Amniotic stem cell (primary cell): ENCODE results near the gene AGFG2.
"Not testable (repeated sequence)": the region's sequence is repeated elsewhere in the genome, so short reads cannot be mapped to it uniquely, and the experiment has no call there.

Experiments used
- DNase-seq: peaks from one replicate; lab custom pipeline; 2025; lab: John Stamatoyannopoulos, UW

AGFG2 gene

DNA sequence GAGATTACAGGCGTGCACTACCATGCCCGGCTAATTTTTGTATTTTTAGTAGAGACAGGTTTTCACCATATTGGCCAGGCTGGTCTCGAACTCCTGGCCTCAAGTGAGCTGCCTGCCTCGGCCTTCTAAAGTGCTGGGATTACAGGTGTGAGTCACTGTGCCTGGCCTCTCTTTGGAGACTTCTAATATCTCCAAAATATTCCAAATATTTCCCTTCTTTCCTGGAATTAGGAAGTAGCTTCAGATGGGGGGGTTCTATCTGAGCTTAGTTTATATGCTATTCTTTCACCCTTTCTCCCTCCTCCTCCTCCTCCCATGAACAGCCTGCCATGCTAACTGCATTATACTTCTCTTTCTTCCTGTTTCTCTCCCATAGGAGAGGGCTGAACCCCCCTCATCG, 9.4 kb downstream of the AGFG2 start:
- not testable (repeated sequence) for DNase-seq

DNA sequence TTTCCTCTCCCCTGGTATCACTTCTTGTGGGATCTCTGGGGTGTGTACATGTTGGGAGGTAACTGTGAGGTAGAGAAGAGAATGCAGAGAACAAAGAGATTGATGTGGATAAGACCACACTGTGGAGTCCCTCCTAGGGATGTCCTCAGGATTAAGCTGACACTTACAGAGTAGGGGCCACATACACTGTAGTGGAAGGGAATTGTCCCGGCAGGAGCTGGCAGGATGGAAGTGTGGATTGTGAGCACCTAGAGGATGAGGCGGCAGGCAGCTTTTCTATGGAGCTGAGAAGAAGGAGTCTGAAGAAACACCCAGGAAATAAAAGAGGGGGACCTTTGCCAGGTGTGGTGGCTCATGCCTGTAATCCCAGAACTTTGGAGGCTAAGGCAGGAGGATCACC, 13.5 kb downstream of the AGFG2 start:
- DNase-seq: no peak

DNA sequence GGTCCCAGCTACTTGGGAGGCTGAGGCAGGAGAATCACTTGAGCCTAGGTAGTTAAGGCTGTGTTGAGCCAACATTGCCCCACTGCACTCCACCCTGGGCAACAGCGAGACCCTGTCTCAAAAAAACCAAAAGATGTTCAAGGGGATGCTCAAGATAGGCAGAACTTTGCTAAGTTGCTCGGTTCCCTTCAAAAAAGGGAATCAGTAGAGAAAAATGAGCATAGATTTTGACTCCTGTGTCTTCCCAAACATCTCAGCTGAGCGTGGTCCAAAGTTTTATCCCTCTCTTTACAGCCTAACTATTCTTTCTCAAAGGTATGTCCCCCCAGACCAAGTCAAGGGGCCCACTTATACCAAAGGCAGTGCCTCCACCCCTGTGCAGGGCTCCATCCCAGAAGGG, 14.0 kb downstream of the AGFG2 start:
- DNase-seq: no peak

DNA sequence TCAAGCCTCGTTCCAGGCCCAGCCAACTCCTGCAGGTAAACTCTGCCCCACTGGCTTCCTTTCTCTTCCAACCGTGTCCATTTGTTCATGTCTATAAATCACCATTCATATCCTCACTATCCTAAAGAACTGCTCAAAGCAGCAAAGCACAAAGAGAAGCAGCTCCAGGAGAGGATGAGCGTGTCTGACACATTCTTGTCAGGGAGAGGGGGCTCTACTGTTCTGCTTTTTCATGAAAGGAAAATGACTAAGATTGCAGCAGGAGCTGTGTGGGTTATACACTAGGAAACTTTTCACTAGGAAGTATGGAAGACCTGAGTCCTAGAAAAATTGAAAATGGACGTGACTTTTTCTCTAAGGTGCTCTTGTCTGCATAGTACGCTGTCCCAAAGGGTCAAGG, 16.7 kb downstream of the AGFG2 start:
- no peak for DNase-seq

DNA sequence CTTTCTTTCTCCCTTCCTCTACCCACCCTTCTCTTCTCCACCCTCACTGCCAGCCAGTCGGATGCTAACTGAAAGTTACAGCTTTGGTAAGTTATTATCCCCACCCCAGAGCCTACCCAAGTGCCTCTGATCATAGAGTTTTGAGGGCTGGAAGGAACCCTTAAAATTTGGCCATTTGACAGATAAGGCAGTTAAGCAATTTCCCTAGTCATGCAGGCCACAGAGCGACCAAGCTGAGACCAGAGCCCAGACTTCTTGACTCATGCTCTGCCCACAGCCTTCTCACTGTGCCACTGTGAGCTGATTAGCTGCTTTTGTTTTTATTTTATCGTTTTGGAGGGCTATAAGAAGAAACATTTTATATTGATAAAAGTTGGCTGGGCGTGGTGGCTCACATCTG, 17.5 kb downstream of the AGFG2 start:
- no peak for DNase-seq

DNA sequence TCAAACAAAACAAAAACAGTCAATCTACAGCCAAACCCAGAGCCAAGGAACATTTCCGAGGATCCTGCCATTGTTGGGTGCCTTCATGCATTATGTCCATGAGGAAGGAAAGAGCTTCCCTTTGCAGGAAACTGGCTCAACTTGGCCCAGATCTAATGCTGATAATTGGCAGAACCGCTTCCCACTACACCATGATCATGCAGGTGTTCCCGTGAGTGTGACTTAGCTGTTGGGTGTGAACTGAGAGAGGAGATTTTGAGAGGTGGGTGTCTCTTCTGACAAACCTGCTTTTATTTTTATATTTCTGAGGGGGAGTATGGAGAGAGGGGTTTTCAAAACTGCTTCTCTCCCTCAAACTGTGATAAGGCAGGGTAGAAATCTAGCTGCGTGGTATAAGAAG, 20.1 kb downstream of the AGFG2 start:
- no peak for DNase-seq

DNA sequence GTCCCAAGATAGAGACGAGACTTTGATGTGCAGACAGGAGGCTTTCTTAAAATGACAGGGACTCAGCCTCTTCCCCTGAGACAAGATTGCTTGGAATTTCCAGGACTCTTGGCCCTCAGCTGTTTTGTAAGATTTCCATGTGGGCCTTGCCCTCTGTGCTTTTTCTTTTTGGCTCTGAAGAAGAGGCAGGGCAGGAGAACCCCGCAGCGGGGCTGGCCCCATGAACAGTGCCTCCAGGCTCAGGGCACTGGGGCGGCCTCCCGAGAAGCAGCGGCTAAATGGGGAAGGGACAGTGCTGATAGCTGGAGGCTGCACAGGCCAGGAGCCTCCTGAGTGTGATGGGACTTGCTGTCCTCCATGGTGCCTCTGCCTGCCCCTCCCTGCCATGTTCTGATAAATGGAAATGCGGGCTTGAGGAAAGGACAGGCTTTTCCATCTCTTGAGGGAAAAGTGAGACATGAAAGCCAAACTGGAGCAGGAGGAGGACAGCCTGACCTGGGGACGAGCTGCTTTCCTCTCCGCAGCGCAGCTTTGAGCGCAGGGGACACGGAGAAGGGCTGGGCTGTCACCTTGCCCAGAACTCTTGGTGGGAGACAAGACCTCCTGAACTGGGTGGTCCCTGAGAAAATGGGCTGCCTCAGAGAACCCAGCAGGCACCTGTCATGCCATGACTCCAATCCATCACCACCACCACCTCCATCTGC, 22.6 kb downstream of the AGFG2 start:
- DNase-seq: no peak

DNA sequence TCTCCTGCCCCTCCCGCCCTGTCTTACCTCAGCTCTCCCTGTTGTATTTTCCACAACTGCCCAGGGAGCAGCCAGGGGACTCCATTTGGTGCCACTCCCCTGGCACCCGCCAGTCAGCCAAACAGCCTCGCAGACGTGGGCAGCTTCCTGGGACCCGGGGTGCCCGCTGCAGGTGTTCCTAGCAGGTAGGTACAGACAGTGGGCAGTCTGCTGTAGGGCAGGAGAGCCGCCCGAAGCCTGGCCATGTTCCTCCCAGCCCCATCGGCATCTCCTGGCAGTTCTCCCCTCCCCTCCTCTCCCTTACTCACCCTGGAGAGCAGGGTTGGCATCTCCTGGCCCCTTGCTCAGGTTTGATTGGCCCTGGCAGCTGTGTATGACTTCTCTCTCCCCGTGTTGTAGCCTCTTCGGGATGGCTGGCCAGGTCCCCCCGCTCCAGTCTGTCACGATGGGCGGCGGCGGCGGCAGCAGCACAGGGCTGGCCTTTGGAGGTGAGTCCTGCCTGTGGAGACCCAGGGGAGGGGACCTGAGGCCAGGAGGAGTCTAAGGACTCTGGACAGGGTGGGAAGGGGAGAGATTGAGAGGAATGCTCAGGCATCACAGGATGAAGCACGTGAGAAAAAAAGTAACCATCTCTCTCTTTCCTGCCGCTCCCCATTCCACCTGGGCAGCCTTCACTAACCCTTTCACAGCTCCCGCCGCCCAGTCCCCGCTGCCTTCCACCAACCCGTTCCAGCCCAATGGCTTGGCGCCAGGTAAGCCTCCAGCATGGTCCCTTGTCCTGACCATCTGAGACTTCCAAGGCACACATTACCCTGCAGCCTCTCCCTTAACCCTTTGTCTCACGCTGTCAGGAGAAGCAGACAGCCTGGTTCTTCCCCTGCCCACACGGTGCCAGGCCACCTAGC, 23.4 kb downstream of the AGFG2 start:
- no peak for DNase-seq

DNA sequence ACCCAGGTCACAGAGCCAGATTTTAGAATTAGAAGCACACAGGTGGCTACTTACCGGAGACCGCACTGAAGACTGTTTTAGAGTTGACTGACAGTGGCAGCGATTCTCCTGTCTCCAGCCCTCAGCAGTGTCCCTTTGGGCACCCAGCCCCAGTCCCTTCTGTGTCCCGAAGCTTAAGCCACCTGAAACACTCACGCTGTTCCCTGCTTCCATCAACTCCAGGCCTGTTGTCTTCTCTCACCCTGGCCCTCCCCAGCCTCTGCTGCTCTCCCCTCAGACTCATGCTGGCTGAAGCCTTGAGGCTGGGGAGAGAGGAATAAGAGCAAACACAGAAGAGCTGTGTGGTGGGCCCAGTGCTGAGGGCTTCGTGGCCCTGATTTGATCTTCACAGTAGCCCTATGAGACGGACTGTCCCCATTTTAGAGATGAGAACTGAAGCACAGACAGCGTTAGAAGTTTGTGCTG, 24.1 kb downstream of the AGFG2 start:
- no peak for DNase-seq

DNA sequence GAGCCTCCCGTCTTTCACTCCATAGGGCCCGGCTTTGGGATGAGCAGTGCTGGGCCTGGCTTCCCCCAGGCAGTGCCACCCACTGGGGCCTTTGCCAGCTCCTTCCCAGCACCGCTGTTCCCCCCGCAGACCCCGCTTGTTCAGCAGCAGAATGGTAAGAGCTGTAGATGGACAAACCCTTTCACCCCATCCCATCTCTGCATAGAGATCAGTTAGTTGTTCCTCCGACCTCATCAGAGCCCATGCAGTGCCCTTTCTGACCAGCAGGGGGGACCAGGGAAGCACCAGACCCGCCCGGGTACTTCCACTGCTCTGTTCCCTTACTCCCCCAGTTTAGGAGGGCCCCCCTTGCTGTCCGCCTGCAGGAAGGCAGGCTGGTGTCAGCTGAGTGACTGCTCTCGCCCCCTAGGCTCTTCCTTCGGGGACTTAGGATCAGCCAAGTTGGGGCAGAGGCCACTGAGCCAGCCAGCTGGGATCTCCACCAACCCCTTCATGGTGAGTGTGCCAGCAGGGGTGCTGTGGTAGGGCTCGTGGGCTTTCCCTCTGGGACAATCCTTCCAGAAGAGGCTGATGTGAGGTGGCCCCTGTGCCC, 24.9 kb downstream of the AGFG2 start:
- DNase-seq: peak; percentile 60

DNA sequence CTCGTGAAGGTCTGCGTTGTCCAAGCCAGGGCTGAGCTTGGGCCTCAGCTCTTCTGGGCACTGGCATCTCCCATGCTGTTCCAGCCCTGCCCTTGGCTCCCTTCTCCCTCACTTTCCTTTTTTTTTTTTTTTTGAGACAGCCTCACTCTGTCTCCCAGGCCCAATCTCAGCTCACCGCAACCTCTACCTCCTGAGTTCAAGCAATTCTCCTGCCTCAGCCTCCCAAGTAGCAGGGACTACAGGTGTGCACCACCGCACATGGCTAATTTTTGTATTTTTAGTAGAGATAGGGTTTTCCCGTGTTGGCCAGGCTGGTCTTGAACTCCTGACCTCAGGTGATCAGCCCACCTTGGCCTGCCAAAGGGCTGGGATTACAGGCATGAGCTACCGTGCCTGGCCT, 25.4 kb downstream of the AGFG2 start:
- not testable (repeated sequence) for DNase-seq

DNA sequence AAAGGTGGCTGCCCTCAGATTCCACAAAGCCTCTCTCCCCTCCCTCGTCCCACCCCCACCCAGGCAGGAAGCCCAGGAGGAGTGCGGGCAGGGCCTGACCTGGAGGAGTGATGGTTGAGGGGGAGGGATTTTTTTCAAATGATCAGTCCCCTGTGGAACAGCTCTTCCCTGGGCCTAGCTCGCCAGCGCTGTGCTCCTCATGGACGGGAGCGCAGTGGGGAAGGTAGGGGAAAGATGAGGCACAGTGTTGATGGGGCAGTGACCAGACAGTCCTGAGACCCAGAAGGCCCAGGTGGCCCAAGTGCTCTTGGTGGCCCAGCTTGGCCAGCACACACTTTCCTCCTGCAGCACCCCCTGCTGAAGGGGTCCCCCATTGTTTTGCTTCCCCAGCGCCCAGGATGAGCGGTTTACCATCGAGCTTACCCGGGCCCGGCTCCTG, 26.1 kb downstream of the AGFG2 start:
- no peak for DNase-seq

DNA sequence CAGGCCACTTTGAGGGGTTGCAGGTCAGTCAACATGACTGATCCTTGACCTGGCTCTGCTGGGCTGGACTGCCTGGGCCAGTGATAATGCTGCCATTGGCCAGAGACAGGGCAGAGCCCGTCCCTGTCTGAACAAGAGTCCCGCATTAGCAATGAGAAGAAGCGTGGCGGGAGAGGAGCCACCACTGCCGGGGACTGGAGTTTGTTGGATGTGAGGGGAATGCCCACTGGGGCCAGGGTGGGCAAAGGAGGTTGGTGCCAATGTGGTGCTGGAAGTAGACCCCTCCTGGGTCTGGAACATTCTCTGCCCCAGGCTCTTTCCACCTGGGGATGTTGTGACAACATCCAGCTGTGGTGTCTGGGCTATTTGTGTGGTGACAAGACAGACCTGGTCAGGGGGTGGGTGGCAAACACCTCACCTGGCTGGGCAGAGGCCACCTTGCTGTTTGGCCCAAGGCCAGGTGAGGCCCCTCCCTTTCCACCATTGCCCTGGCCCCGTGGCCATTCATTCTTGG, 27.1 kb downstream of the AGFG2 start:
- no peak for DNase-seq

DNA sequence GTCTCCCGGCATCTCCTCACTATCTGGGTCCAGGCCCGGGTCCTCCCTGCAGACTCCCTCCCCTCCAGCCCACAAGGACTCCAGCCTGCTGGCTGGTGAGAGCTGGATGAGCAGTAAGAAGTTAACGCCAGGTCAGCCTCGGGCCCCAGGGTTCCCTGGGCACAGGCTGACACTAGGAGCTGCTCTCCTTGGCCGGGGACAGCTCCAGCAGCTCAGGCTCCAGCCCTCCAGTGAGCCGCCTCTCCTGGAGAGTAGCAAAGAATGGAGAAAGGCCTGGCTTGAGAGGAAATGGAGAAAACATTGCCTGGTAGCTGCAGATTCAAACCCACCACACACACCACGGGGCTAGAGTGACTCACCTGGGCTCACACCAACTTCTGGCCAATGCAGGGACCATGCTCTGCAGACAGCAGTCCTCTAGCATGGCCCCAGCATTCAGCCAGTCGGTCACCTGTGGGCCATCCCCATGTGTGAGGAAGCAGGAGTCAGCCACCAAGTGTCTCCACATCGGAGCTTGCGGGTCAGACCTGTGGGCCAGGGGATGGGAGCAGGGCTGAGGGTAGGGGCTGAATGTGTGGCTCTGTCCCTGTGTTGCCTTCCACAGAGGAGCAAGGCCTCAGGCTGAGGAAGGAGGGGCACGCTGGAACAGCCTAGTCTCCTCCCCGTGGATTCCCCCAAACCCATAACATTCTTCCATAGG, 28.2 kb downstream of the AGFG2 start:
- DNase-seq: no peak

DNA sequence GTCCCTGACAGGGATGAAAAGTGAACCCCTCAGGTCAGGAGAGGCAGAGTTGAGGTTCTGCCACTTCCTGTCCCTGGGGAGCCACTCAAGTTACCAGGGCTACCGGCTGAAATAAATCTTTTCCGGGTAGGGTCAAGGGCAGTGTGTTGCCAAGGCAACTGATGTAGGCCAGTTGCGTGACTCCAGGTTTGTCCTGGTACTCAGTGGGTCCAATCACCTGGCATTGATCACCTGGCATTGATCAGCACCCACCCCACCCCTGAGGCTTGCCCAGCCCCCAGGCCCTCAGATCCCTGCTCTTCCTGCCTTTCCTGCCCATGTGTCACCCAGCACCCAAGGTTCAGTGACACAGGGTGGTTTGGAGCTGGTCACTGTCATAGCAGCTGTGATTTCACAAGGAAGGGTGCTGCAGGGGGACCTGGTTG, 28.8 kb downstream of the AGFG2 start:
- no peak for DNase-seq

DNA sequence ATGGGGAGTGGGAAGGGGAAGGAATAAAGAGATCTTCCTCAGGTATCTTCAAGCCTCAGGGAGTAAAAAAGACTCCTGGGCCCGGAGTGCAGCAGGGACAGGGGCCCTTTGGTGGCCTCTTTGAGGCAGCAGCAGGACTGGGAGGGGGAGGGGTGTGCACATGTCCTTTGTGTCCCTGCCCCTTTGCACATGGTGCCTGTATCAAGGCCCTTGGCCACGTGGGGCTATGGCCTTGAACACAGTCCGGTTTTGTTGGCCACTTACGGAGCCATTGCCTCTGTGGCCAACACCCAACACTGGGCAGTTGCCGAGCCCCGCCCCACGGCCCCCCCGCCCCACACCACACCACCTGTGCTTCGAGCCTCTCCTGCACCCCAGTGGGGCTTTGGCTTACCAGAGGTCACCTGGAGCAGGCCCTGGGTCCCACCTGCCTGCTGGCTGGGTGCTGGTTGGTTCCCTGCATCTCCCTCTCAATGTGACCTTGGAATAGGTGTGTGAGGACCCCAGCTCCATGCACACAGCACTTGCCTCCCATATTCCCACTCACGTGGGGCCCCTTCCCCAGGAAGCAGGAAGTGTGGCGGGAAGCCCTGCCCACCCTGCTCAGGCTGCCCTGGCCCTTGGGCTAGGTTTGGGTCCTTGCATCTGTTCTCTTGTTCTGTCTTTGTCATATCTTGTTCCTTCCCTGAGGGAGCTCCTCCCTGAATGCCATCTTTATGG, 29.3 kb downstream of the AGFG2 start:
- DNase-seq: no peak

DNA sequence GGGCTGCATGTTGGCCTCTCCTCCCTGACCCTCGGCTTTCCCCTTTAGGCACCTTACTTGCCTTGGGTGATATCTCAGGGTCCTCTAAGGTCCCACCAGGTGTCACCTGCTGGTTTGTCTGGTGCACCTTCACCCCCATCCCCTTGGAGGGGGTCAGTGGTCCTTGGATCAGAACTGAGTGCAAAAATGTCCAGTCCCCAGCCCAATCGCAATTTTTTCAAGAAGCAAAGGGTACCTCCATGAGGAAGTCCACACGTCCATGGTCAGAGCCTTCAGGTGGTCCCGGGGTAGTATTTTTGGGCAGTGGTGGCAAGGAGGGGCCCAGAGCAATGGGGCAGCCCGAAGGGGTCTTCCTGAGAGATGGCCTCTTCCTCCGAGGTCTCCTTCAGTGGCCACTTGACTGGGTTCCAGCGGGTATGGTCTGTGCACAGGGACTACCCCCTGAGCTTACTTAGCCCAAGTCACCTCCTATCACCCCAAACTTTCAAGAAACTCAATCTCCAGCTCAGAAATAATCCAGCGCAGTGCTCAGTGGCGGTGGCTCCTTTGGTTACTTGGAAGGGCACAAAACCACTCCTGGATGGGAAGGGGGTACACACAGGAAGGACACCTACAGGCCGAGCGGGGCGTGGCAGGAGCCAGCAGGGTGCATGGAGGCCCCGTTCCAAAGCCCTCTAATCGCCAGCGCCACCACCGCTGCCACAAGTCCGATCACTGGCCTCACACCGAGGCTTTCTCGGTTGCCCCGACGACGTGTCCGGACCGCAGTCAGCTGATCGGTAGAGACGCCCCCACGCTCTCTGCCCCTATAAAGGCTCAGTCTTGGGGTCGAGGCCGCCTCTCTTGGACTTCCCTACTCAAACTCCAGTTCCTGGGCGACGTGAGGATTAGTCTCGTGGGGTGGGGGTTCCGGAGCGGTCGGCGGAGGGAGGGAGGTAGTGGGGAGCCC, 30.2 kb downstream of the AGFG2 start:
- DNase-seq: no peak

DNA sequence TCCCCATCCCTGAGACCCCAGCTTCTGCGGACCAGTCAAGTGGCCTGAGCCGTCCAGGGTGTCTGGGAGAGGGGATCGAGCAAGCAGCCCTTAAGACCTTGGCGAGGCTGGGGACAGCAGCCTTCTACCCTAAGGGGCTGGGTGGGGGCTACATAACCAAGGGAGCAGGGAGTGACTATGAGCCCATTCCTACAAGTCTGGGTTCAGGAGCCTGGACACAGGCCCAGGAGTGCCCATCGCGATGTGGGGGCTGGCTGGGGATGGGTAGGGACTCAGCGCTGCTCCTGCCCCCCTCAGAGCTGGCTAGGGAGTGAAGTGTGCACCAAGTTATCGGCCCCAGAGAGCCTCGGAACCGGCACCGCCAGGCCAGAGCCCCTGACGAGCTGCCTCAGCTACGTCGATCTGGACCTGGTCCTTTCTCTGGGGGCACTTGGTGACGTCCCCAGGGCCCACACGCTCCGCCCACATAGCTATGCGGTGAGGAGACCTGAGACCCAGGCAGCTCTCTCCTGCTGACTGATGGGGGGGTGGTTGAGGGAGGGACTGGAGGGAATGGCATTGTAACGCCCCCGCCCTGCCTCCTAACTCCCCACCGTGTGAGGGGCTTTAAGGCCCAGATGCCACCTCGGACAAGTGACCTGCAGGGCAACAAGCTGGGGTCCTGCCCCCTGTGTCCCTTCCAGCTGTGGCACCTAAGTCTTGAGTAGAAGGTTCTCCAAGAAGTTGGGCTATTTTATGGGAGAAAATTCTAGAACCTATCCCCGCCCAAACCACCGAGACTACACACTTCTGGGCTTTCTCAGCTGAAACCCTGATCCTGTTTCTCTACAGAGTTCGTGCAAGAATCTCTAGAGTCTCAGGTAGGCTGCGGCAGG, 32.2 kb downstream of the AGFG2 start:
- DNase-seq: no peak

DNA sequence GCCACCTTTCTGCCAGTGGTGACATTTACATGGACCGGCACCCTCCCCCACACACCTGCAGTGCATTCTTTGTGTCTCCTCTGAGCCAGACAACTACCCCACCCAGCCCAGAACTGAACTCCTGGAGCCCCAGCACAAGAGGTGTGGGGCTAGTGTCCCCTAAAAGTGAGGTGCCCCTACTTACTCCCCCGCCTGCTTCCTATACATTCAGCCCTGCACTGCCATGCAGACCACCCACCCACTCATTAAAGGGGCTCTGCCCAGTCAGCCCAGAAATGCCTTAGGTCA, 32.8 kb downstream of the AGFG2 start:
- no peak for DNase-seq
